Brain pericyte (primary cell): Measurements from ENCODE around the gene TM2D3.
"Not testable (repeated sequence)": the region's sequence is repeated elsewhere in the genome, so short reads cannot be mapped to it uniquely, and the experiment has no call there.

Source experiments
- DNase-seq: peaks from one replicate; pipeline ENCODE4 v3.0.0-alpha.2; 2012; ENCODE audit warnings: low read depth, low spot score

The TM2D3 gene

DNA sequence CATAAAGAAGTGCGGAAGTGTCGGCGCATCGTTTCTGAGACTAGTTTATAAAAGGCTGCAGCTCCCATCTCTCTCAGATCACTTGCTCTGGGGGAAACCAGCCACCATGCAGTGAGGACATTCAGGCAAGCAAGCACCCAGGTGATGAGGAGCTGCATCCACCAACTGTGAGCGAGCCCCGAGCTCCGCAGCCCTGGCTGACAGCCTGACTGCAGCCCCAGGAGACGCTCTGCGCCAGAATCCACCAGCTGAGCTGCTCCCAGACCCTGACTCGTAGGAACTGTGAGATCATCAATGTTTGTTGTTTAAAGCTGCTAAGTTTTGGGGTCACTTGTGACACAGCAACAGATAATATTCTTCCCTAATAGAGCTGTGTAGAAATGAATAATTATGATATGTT, 5.0 kb upstream of the TM2D3 start:
- DNase-seq = no peak

DNA sequence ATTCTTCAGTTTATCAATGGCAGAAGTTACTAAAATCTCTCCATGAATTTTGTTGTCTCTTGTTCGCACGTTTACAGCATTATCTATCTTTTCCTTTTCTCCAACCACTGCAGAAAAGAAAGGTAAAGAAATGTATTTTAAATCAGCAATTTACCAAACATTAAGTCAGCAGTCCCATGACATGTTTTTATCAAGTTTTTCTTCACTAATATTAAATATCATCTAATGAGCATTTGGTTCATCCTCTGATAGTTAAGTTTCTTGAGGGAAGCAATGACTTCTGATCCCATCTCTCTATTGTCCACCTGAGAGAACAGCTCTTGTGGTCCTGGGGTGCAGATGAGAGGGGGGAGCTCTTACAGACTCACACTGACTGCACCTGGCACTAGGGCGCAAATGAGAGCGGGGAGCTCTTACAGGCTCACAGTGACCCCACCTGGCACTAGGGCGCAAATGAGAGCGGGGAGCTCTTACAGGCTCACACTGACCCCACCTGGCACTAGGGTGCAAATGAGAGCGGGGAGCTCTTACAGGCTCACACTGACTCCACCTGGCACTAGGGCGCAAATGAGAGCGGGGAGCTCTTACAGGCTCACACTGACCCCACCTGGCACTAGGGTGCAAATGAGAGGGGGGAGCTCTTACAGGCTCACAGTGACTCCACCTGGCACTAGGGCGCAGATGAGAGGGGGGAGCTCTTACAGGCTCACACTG, 2.6 kb upstream of the TM2D3 start:
- not testable (repeated sequence) for DNase-seq

GRCh38 chr15:101654171-101654570, 2.0 kb upstream of the TM2D3 start:
- no peak for DNase-seq

DNA sequence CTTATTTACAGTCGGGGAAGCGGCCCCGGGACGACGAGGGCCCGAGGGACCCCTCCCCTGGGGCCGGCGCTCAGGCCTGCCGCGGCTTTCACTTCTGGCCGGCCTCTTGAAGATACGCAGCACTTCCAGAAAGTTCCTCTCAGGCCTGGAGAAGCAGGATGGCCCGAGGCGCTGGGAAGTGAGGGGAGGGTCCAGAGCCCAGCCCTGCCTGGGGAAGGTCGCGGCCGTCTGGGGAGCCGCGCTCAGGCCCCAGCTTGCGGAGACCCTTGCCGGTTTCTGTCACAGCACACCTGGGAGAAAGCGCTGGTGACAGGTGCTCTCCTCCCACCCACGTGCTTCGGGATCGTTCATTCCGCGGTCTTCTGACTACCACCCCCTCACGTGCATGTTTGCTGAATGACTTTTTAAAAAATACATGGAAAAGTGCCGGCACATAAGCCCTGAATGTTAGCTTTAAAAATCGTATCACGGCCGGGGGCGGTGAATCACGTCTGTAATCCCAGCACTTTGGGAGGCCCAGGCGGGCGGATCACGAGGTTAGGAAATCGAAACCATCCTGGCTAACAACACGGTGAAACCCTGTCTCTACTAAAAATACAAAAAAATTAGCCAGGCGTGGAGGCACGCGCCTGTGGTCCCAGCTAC, 727 bp upstream of the TM2D3 start:
- no peak for DNase-seq

DNA sequence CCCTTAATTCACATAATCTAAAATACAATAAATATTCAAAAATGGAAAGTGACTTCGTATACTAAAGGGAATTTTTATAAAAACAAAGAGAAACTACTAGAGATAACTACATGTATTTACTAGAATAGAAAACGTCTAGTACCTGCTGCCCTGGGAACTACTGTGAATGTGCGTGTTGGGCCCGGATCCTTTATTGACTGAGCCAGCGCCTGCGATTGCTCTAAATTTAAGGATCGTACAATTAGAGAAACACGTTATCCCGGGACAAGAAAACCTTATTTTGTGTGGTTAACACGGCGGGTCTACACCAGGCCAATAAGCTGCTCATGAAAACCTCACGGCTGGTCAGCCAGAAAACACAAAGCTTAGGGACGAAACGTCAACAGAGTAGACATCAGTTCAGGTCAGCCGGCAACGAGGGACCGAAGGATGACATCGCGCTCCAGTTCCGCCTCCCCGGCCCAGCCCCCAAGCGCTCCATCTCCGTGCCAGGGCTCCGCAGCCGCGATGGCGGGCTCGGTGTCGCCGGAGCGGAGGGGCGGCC, 555 bp downstream of the TM2D3 start:
- DNase-seq = no peak

GRCh38 chr15:101650145-101650544, 2.0 kb downstream of the TM2D3 start:
- no peak for DNase-seq

GRCh38 chr15:101648356-101648755, 3.8 kb downstream of the TM2D3 start:
- no peak for DNase-seq

- DNase-seq = no peak
These were observed 4.9 kb downstream of the TM2D3 start for GRCh38 chr15:101647251-101647650.

DNA sequence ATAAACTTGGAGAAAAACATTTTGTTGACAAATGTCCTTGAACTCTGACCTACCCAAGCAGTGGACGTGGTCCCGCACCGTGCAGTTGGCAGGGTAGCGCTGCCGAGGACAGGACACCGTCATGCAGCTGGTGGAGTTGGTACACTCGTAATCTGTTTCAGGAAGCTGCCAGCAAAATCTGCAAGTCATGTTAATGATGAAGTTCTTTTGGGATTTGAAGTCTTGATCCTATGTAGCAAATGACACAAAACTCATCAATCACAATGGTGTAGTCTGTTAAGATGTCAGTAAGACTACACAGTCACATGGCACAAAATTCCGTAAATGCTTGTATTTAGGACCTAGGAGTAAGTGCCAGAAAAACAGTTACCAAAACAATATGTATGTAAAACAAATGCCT, 5.5 kb downstream of the TM2D3 start:
- DNase-seq = no peak

- DNase-seq = no peak
These were observed 9.8 kb downstream of the TM2D3 start for GRCh38 chr15:101642361-101642760.

DNA sequence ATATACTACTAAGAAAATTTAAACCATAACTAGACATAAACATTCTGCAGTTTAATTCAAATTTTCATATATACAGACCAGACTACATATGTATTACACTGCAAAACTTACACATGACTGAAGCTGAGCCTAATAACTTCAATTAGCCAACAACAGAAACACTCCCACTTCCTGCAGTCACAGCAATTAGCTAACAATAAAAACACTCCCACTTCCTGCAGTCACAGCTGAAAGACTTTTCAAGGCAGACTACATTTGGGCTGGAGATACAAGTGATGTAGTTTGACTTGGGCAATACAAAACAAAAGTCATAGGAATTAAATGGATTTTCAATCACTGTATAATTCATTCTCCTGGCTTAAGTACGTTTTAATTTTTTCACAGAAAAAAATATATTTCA, 10.3 kb downstream of the TM2D3 start:
- no peak for DNase-seq

GRCh38 chr15:101641129-101641764, 10.9 kb downstream of the TM2D3 start:
- no peak for DNase-seq

GRCh38 chr15:101639667-101640066, 12.5 kb downstream of the TM2D3 start:
- DNase-seq = no peak

DNA sequence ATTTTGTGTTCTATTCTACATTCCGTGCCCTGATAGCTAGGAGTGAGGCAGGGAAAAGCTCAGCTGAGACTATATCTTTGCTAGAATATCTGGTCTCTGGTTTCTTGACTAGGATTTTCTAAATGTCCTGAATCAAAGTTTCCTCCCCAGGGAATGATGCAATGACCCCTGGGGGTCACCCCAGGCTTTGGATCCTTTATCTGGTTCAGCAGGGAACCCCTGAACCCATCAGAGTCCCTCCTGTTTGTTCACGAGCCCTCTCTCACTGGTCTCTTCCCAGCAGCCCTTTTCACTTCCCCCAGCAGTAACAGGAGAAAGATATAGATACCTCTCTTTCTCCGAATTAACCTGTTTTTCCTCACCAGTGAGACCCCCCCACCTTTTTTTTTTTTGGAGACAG, 14.3 kb downstream of the TM2D3 start:
- DNase-seq = no peak

GRCh38 chr15:101637516-101637915, 14.7 kb downstream of the TM2D3 start:
- no peak for DNase-seq

- DNase-seq = no peak
These were observed 15.1 kb downstream of the TM2D3 start for GRCh38 chr15:101637038-101637437.

DNA sequence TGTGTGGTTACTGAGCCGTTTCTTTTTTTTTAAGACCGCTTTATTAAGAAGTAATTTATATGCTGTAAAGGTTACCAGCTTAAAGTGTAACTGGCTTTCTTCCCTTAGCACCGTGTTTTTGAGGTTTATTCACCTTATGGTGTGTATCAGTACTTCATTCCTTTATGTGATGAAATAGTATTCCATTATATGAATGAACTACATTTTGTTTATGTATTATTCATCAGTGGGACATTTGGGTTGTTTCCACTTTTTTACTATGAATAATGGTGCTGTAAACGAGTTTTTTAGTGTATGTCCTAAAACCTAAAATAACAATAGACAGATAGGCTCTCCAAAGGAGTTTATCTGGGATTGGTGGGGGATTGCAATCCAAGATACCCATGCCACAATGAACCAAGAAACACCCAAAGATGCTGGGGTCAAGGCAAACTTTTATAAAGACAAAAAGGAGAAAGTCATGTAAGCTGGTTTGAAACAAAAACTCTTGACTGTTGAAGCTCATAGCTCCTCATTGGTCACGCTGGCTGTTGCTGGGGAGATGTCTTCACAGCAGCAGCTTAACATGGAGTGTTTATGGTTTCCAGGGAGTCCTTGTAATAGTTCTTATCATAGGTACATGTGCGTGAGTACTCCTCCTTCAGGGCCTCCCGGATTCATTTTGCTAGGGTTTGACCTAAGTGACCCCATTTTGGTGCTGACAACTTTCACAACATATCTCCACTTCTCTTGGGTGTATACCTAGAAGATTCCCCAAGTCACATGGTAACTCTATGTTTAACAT, 16.0 kb downstream of the TM2D3 start:
- DNase-seq = no peak

DNA sequence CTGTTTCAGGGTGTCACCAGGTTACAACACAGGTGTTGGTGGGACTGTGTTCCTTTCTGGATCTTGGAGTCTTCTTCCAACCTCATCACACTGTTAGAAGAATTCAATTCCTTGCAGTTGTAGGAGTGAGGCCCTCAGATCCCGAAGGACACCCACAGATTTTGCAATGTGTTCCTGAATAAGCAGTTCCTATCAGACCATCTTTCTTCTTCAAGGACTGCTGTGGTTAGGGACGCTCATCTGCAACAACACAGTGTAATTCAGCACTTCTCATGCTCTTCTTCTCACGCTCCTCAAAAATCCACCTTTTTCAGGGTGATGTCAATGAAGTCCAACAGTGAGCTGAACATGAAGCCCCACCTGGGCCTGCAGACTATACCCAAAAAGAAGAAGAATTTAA, 18.8 kb downstream of the TM2D3 start:
- DNase-seq = no peak

DNA sequence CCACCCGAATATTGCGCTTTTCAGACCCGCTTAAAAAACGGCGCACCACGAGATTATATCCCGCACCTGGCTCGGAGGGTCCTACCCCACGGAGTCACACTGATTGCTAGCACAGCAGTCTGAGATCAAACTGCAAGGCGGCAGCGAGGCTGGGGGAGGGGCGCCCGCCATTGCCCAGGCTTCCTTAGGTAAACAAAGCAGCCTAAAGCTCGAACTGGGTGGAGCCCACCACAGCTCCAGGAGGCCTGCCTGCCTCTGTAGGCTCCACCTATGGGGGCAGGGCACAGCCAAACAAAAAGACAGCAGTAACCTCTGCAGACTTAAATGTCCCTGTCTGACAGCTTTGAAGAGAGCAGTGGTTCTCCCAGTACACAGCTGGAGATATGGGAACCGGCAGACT, 25.5 kb downstream of the TM2D3 start:
- DNase-seq = not testable (repeated sequence)

DNA sequence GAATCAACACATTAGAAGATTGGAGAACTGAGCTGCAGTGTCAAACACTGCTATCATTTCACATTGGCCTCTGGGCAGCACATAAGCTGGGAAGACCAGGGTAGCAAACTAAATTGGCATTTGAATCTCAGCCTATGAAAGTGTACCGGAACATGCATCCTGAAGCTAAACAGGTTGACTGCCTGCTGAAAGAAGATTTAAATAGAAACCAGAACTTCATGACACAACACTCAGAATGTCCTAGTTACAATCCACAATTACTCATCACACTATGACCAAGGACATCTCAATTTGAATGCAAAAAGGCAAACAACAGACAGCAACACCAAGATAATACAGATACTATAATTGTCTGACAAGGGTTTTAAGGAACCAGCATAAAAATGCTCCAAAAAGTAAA, 26.2 kb downstream of the TM2D3 start:
- no peak for DNase-seq

DNA sequence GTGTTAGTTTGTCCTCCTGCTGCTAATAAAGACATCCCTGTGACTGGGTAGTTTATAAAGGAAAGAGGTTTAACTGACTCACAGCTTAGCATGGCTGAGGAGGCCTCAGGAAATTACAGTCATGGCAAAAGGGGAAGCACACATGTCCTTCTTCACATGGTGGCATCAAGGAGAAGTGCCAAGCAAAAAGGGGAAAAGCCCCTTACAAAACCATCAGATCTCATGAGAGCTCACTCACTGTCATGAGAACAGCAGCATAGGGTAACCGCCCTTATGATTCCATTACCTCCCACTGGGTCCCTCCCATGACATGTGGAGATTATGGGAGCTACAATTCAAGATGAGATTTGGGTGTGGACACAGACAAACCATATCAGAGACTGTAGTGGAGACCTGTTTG, 27.0 kb downstream of the TM2D3 start:
- no peak for DNase-seq
